ENCODE measurements around the gene SLC13A3.

SLC13A3 gene, protein sequence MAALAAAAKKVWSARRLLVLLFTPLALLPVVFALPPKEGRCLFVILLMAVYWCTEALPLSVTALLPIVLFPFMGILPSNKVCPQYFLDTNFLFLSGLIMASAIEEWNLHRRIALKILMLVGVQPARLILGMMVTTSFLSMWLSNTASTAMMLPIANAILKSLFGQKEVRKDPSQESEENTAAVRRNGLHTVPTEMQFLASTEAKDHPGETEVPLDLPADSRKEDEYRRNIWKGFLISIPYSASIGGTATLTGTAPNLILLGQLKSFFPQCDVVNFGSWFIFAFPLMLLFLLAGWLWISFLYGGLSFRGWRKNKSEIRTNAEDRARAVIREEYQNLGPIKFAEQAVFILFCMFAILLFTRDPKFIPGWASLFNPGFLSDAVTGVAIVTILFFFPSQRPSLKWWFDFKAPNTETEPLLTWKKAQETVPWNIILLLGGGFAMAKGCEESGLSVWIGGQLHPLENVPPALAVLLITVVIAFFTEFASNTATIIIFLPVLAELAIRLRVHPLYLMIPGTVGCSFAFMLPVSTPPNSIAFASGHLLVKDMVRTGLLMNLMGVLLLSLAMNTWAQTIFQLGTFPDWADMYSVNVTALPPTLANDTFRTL

DNA sequence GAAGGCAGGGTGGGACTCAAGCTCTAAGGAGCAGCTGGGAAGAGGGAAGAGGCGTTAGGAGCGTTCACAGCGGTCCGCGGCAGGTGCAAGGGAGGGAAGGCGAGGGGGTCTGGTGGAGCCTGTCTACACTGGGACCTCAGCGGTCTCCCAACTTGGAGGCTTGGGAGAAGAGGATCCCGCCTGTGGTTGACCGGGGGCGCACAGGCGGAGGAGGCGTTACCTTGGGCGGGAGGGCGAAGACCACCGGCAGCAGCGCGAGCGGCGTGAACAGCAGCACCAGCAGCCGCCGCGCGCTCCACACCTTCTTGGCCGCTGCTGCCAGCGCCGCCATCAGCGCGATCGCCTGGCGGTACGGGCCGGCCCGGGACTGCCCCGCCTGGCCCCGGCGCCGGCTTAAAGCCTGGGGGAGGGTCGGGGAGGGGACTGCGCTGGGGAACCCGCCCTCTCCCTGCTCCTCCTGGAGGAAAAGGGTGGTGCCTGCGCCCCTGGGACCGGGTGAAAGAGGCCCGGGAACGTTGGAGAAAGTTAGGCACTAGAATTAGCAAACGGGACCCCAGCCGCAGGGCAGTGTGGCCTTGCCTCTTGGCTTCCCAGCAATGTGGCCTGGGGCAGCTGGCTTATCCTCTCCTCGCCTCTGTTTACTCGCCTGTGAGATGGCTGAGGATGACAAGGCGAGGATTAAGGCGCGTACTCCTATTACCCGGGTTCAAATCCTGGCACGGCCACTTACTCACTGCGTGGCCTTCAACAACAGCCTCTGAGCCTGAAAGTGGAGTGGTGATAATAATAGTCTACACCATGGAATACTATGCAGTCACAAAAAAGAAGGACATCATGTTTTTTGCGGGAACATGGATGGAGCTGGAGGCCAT is at the start of gene SLC13A3:
TSS of gene SLC13A3 (minus strand) at position 369 of the 872 bp plus-strand sequence. CDS start at position 331, 38 bp downstream.
- DNase-seq (ENCODE audit: low read depth): no peak

DNA sequence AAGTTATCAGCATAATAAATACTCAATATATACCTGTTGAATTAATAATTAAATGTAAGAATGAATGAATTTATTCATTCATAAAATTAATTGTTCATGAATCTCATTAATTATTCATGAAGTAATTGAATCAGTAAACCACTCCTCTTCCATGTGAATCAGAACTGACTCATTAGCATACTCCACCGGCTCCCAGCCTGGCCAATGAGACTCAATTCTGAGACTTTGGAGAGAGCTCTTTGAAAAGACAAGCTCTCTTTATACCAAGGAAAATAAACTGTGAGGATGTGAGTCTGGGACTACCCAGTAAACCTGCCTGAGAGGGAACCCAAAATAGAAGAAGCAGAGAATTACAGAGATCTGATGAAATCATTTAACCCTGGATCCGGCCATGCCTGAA is 49.8 kb upstream of the SLC13A3 start:
- DNase-seq (ENCODE audit: low read depth): no peak

DNA sequence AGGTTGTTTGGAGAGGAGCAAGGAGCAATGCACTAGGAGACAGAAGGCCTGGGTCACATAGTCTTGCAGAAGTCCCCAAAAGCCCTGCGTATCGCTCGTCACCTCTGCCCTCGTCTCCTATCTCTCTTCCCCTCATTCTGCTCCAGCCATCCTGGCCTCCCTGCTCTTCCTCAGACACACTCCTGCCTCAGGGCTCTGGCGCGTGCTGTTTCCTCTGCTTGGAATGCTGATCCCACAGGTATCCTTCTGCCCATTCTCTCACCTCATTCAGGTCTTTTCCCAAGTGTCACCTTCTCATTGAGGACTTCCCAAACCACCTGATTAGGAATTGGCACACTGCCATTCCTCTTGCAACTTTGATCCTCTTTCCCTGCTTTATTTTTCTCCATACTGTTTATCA is 49.2 kb upstream of the SLC13A3 start:
- no peak for DNase-seq (ENCODE audit: low read depth)

DNA sequence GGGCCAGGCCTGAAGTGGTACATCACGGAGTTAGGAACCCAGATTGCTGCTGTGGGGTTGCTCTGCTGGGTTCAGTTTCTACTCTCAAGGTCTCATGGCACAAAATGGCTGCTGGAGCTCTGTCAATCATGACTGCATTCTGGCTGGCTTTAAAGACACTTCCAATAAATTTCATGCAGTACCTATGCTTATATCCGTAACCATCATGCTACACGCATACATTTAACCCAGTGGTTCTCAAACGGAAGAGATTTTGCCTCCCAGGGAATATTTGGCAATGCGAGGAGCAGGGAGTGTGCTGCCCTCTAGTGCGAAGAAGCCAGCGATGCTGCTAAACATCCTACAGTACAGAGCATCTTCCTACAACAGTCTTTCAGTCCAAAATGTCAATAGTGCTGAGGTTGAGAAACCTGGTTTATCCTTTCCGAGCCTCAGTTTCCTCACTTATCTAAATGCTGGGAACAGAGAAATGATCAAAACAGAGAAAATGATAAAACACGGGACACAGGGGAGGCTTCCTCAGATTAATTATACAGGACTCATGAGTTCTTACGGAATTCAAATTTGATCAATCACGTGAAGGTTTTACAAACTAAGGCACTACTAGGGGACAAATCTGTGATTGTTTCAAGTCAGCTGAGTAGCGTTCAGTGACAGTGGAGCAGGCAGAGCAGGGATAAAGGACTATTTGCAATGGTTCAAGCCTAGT is 48.5 kb upstream of the SLC13A3 start:
- no peak for DNase-seq (ENCODE audit: low read depth)

DNA sequence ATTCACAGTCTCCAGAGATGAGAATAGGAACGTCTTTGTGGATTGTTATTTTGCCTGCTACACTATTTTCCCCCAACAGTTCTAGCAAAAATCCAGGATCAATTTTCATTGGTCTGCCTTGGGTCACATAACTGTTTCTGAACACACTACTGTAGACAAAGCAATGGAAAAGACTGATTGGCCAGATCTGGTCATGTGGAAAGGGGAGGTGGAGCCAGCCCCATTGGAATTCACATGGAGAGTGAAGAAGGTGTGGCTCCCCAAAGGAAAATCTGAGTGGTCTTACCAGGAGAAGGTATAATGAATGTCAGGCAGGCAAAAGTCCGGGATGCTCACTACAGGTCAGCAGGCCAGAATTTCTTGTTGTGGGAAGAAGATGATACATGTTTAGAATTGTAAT is 47.5 kb upstream of the SLC13A3 start:
- no peak for DNase-seq (ENCODE audit: low read depth)

DNA sequence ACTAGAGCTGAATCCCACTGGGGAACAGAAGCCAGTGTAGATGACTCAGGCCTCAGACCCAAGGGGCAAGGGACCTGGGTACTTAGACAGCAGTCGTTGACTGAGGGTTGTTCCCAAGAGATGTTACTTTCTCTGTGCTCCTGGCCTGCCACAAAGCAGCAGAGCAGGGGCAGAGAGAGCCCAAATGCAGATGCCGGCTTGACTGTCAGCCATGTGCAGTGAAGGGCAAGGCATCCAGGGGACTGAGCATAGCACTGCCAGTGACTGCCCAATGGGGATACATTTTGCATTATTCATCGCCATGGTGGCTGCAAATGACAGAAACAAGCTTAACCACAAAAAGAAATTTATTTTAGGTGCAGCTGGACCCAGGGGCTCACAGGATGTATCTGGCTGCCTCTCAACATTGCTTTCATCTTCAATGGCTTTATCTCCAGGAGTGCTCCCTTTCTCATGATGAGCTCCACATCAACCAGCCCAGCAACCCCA is 45.6 kb upstream of the SLC13A3 start:
- no peak for DNase-seq (ENCODE audit: low read depth)

DNA sequence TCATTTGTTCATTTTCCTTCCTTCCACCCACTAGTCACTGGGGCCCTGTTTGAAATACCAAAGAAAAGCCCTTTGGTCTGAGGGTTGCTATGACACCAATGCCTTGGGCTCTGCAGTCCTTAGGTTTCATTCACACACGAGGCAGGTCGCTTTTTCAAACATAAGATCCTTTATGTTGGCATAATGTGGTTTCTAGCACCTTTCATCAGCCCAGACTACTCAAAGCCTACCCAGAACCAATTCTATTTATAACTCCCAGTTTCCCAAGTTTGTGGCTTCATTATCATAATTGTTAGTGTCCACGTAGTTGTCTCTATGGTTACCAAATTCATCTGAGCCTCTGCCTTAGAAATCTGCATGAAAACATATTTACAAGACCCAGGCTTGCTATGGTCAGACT is 44.6 kb upstream of the SLC13A3 start:
- no peak for DNase-seq (ENCODE audit: low read depth)

DNA sequence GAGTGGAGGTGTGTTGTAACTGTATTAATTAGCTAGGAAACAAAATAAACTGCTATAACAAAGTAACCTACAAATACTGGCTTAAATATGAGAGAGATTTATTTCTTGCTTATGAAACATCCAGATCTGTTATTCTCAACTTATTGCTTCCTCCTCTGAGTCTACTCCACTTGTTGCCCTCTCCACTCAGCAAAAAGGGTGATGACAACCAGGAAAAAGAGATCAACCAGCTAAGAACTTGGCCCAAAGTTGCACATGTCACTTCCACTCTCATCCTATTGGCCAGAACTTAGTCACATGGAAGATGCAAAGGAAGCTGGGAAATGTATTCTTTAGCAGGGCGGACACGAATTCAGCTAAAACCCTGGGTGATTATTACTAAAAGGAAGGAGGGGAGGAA is 43.2 kb upstream of the SLC13A3 start:
- DNase-seq (ENCODE audit: low read depth): no peak

DNA sequence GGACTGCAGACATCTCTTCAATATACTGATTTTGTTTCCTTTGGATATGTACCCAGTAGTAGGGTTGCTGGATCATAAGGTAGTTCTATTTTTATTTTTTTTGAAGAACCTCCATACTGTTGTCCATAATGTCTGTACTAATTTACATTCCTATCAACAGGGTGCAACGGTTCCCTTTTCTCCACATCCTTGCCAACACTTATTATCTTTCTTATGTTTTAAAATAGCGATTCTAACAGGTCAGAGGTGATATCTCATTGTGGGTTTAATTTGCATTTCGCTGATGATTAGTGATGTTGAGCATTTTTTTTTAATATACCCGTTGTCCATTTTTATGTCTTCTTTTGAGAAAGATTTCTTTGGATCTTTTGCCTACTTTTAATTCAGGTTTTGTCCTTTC is 39.9 kb upstream of the SLC13A3 start:
- DNase-seq (ENCODE audit: low read depth): no peak

DNA sequence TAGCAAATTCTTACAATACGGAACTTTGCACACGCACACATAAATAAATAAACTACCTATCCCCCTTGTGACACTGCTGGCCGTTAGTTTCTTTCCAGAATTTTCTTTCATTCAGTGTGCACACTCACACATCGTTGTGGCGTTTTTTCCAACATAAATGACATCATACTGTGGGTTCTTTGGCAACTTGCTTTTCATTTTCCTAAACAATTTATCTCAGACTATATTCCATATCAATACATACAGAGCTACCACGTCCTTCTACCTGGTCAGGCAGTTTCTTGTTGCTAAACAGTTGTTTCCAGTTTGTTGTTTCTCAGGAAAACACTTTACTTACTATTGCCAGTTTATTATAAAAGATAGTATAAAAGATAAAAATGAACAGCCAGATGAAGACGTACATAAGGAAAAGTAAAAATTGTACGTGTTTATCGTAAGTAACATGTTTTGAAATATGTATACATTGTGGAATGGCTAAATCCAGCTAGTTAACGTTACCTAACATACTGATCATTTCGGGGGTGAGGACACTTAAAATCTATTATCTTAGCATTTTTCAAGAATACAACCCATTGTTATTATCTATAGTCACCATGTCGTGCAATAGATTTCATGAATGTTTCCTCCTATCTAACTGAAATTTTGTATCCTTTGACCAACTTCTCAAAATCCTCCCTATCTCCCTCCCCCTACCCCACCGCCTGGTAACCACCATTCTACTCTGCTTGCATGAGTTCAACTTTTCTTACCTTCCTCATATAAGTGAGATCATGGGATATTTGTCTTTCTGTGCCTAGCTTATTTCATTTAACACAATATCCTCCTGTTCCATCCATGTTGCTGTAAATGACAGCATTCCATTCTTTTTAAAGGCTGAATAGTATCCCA is 39.2 kb upstream of the SLC13A3 start:
- DNase-seq (ENCODE audit: low read depth): no peak

DNA sequence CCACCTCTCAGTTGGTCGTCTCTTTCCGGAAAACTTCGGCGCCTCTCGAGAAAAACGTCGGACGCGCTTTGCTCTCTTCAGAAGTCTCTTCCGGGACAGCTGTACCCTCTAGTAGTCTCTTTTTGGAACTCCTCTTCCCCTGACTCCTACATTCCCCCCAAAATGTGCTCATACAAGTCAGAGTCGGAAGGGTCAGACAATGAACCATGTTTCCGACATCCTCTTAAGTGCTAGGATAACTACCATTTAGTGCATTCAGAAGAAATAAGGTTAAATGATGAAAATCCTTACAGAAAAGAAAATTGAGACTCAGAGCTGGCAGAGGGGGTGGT is 38.5 kb upstream of the SLC13A3 start:
- no peak for DNase-seq (ENCODE audit: low read depth)

DNA sequence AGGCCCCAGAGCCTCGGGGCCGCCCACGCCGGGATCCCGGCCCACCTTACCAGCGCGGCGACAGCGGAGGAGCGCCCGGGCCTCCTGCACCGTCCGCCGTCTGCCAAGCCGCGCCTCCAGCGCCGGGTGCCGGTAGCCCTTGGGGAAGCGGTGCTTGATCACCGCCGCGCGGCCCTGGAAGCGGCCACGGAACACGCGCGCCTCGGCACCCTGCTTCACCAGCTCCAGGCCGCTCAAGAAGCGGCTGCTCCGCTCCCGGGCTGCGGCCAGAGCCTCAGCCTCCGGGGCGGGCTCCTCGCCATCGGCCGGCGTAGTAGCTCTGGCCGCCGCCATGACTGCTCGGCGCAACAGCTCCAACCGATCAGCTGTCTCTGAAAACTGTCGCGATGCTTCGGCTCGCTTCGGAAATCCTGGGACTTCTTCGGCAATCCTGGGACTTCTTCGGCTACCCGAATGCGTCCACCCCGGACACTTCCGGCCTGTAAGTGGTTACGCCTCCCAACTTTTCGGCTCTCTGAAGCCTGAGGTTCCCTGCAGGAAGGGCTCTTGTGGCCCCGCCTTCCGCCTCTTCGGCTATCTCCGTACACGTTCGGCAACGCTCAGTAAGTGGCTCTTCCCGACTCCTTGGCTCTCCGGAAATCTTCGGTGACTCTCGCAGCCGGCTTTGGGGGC is 38.0 kb upstream of the SLC13A3 start, which contains the start of gene TP53RK:
TSS of gene TP53RK (minus strand) at position 363 of the 672 bp plus-strand sequence. CDS start at position 333, 30 bp downstream.
- DNase-seq (ENCODE audit: low read depth): peak; percentile 88

DNA sequence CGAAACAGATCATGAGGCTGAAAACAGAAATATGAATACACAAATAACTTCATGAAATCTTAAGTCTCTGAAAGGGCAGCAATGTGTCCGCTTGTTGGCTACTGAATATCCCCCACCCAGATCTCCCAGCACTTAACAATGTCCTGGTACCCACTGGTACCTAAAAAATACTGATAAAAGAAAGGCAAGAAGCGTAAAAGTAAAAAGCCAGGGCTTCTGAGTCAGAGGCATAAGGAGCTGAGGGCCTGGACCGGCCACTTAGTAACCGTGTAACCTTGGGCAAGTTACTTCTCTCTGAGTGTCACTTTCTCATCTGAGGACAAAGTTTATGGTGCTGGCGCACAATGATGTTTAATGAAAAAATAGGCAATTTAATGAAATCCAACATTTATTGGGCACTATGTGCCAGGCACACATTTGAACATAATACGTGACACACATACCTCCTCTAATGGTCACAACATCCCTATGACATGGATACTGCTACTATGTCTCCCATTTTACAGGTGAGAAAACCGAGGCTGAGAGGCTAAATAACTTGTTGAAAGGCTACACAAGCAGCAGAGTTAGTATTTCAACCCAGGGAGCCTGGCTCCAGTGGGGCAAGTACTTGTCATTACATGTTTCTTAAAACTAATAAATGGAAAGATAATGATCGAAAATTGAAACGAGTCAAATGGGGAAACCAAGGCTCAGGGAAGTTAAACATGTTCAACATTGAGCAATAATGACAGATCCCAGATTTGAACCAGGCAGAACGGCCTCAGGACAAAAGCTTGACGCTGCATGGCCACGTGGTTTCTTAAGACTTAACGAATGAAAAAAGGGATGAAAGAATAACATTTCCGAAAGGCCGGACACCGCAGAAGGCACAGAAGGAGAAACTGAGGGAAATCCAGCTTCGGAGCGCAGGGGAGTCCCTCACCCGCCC is 37.2 kb upstream of the SLC13A3 start:
- DNase-seq (ENCODE audit: low read depth): no peak

DNA sequence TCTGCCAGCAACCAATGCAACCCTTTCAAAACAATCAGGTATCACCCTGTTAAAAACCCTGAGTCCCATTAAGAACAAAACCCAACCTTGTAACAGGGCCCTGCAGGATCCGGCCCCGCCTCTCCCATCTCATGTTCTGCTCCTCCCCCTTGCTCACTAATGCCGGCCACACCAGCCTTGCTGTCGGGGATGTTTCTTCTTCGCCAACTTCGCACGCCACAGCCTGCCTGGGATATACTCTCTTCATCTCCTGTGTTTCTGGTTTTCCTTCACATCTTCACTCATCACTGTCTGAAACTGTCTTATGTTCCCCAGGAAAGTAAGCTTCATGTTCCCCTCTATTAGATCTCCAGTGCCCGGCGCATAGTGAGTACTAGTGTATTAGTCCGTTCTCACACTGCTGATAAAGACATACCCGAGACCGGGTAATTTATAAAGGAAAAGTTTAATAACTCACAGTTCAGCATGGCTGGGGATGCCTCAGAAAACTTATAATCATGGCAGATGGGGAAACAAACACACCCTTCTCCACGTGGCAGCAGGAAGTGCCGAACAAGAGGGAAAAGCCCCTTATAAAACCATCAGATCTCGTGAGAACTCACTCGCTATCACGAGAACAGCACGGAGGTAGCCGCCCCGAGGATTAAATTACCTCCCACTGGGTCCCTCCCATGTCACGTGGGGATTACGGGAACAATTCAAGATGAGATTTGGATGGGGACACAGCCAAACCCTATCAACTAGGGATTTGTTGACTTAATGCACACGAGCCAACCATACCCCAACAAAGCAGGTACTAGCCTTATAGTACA is 32.9 kb upstream of the SLC13A3 start:
- DNase-seq (ENCODE audit: low read depth): no peak

DNA sequence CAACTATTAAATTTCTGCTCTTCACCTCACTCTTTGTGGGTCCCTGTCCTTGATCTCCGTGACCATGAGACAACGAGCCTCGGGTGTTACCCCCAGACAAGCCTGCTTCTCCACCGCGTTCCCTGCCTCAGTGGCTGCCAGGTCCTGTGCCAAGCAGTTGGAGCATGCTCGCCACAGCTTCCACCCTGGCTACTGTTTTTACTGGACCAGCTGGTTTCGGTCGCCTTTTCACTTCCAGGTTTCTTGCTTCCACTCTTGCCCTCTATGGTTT is 32.3 kb upstream of the SLC13A3 start:
- no peak for DNase-seq (ENCODE audit: low read depth)

DNA sequence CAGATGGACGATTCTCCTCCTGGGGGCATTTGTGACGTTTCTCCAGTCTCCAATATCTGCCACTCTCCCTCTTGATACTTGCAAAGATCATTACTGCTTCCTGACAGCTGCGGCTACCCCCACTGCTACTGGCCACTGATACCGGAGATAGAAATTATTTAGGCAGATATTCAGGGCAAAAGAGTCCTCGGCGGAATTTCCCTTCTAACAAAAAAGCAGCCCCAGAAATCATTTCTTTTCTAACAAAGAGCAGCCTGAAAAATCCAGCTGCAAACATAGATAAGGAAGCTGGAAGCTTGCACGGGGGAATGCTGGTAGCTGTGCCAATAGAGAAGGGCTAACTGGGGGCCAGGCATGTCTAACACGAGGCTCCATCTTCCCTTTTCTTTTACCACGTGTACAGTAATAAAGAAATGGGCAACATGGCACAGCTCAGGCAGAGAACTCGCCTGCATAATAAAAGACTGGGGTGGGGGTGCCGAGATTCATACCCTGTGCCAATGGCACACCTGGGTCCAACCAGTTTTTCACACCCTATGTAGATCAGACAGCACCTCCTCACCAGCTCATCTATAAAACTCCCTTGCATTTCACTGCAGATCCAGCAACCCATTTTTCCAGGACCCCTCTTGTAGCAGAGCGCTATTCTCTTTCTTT is 31.9 kb upstream of the SLC13A3 start:
- no peak for DNase-seq (ENCODE audit: low read depth)

DNA sequence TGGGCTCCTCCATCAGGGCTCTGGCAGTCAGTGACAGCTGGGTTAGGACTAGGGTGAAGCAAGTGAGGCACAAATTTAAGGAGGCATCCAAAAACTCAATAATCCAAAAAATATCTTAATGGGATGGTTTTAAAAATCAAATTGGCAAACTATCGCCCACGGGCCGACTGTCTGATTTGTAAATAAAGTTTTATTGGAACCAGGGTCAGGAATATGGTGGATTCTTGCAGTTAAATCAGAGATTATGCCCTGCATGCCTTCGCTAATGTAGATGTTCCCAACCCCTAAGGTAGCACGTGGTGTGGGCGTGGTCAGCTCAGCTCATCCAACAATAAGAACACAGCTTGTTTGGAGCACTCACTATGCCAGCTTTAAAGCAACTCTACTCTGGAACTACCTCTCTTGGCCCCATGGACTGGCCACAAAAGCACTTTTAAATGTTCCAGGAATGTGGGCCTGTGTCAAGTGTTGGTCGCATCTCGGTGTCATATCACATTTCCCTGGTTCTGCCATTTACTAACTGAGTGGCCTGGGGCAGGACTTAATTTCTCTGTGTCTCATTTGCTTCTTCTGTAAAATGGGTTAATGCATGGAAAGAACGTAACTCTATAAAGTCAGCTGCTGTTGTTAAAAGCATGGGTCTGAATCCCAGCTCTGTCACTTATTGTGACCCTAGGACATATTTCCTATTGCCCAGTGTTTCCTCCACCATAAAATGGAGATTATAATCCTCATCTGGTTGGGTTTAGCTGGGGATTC is 31.0 kb upstream of the SLC13A3 start:
- DNase-seq (ENCODE audit: low read depth): no peak

Measured in stimulated activated CD4-positive, alpha-beta T cell treated with anti-CD3 and anti-CD28 coated beads, Interleukin-2, amount 100 ng/mL, for 4 hours (primary cell).